Astrocyte of the spinal cord (primary cell): ENCODE results near the gene MBP.

ENCODE experiments used
- DNase-seq: peaks from one replicate; pipeline ENCODE4 v3.0.0; 2011; ENCODE audit warnings: low read depth, low spot score
- H3K4me3 ChIP-seq: 2 replicates; pipeline ENCODE4 v1.5.1; 2011; ENCODE audit warnings: low read depth, mild to moderate bottlenecking, low read length, moderate library complexity
- CTCF ChIP-seq: IDR thresholded peaks from 2 replicates; pipeline ENCODE4 v1.5.1; 2012; ENCODE audit warnings: low read depth, mild to moderate bottlenecking, low read length, inconsistent platforms
- in situ Hi-C: cut with HindIII; loops from 2 replicates; pipeline ENCODE4 v1.10.0; 2017; ENCODE audit warnings: low sequenced_read_pairs

MBP gene

GRCh38 chr18:76962851-76963250 is 169.7 kb downstream of the MBP start:
- no peak for DNase-seq
- TF ChIP-seq CTCF, result no peak
- in situ Hi-C loops, result no loop called here
- H3K4me3 ChIP-seq, result no peak overlapping the region

GRCh38 chr18:76960528-76961035 is 172.0 kb downstream of the MBP start:
- no peak for DNase-seq
- no peak for TF ChIP-seq CTCF
- no peak overlapping the region for H3K4me3 ChIP-seq
- in situ Hi-C loops, result no loop called here

- in situ Hi-C loops, result no loop called here
- H3K4me3 ChIP-seq, result no peak overlapping the region
- TF ChIP-seq CTCF, result no peak
- no peak for DNase-seq
Observed at GRCh38 chr18:76959605-76960004, 173.0 kb downstream of the MBP start.

GRCh38 chr18:76958692-76959341 is 173.8 kb downstream of the MBP start:
- TF ChIP-seq CTCF, result no peak
- in situ Hi-C loops, result no loop called here
- no peak for DNase-seq
- no peak overlapping the region for H3K4me3 ChIP-seq

GRCh38 chr18:76957384-76958355 is 174.9 kb downstream of the MBP start:
- in situ Hi-C loops, result no loop called here
- TF ChIP-seq CTCF, result no peak
- H3K4me3 ChIP-seq, result no peak overlapping the region
- no peak for DNase-seq

GRCh38 chr18:76956648-76957047 is 175.9 kb downstream of the MBP start:
- no peak for DNase-seq
- in situ Hi-C loops, result no loop called here
- TF ChIP-seq CTCF, result no peak

More at GRCh38 chr18:76956648-76957047, 175.9 kb downstream of the MBP start:
- H3K4me3 ChIP-seq, result no peak overlapping the region
